Measurements from ENCODE around the gene COL1A2. TPM values are rescaled to one million over a fixed set of nuclear protein-coding genes. Genes with fewer than 3 reads are reported as not detected.

COL1A2 gene
- total RNA-seq, 1 experiment from 2014 or later, result 42.1 TPM

DNA sequence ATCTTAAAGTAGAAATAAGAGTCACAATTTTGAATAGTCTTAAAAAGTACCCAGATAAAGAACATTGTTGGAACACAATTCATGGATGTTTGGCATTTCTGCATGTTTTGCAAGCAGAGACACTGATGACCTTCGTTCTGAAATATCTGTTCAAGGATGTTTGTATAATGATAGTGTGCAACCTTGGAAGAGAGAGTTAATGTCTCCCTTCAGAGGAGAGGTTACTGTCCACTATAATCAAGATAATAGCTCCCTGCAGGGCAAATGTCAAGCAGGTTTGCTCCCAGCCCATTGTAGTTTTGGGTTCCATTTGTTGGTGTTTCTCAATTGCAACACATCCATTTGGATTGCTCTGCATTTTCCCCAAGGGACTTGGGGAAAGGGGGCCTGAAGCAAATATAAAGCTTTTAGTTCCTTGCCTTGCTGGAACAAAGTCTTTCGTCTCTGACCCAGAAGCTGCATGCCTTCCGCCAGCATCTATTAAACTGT lies 45.2 kb downstream of the COL1A2 start:
- no peak overlapping the region; a peak in 1 of 7 replicates for H3K27ac Mint-ChIP-seq
- Histone ChIP-seq H2AFZ (ENCODE audit: low read length) (no peak overlapping the region), H3K4me1 (ENCODE audit: insufficient read depth, low read length) (no peaks in the 10 kb centered on the region), H3K9ac (ENCODE audit: extremely low read depth, insufficient read length, low read length) (no peak overlapping the region), H3T11ph (ENCODE audit: low read length) (no peak overlapping the region), H3K4me2 (ENCODE audit: insufficient read depth, insufficient read length, low read length) (no peak overlapping the region), H2BK15ac (ENCODE audit: low read depth, low read length) (no peak overlapping the region), H3K27me3 (ENCODE audit: insufficient read depth, low read length) (no peaks in the 10 kb centered on the region), H3K14ac (ENCODE audit: insufficient read depth, low read length) (no peak overlapping the region), H3K23ac (ENCODE audit: insufficient read length, low read depth, low read length) (no peak overlapping the region), H2BK5ac (ENCODE audit: insufficient read length, low read length) (no peak overlapping the region), H3K27ac (ENCODE audit: insufficient read length, low read depth, low read length) (no peak overlapping the region), H3K79me2 (ENCODE audit: insufficient read depth, low read length) (no peaks in the 10 kb centered on the region), H4K8ac (replicated peaks; ENCODE audit: insufficient read length, low read depth, low read length) (no peak overlapping the region), H2AK5ac (ENCODE audit: insufficient read length, low read length) (no peak overlapping the region), H3K4ac (ENCODE audit: low read depth, low read length) (no peak overlapping the region), H2BK120ac (ENCODE audit: low read depth, low read length, poor library complexity, severe bottlenecking) (no peak overlapping the region), H3K79me1 (ENCODE audit: insufficient read depth, low read depth, low read length, poor library complexity, severe bottlenecking) (no peaks in the 10 kb centered on the region), H3K23me2 (ENCODE audit: insufficient read length, low read depth, low read length, poor library complexity, severe bottlenecking) (no peaks in the 10 kb centered on the region), H4K20me1 (ENCODE audit: control insufficient read depth, insufficient read depth, insufficient read length) (no peaks in the 10 kb centered on the region), H4K5ac (ENCODE audit: insufficient read length, low read depth, low read length) (no peak overlapping the region), H3K9me3 (ENCODE audit: control insufficient read depth, low read depth, low read length) (no peaks in the 10 kb centered on the region), H2BK20ac (ENCODE audit: low read depth, low read length, poor library complexity, severe bottlenecking) (no peak overlapping the region), H3K56ac (ENCODE audit: insufficient read length, low read depth, low read length) (no peak overlapping the region), H2BK12ac (ENCODE audit: insufficient read length, low read depth, low read length) (no peak overlapping the region), H4K91ac (ENCODE audit: insufficient read length, low read depth, low read length) (no peak overlapping the region), H3K18ac (ENCODE audit: insufficient read length, low read depth, low read length) (no peak overlapping the region)
- no peak overlapping the region for H3K4me3 Mint-ChIP-seq
- no peaks in the 10 kb centered on the region for H3K9me3 Mint-ChIP-seq
- WGBS (ENCODE audit: extremely low coverage, insufficient read length, low lambda C conversion rate), result no CpG with 5 or more reads among the region's 3 CpGs
- no peak for DNase-seq
- peaks cover 11 to 19% of the 10 kb centered on the region in 2 experiments for H3K4me1 Mint-ChIP-seq
- H3K36me3 Mint-ChIP-seq (ENCODE audit: insufficient read depth in 1 of 3, low read depth in 3 of 3), result no peaks in the 10 kb centered on the region
- TF ChIP-seq, protein P1, sequence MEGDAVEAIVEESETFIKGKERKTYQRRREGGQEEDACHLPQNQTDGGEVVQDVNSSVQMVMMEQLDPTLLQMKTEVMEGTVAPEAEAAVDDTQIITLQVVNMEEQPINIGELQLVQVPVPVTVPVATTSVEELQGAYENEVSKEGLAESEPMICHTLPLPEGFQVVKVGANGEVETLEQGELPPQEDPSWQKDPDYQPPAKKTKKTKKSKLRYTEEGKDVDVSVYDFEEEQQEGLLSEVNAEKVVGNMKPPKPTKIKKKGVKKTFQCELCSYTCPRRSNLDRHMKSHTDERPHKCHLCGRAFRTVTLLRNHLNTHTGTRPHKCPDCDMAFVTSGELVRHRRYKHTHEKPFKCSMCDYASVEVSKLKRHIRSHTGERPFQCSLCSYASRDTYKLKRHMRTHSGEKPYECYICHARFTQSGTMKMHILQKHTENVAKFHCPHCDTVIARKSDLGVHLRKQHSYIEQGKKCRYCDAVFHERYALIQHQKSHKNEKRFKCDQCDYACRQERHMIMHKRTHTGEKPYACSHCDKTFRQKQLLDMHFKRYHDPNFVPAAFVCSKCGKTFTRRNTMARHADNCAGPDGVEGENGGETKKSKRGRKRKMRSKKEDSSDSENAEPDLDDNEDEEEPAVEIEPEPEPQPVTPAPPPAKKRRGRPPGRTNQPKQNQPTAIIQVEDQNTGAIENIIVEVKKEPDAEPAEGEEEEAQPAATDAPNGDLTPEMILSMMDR (conservative IDR thresholded peaks at IDR 0.05), result no peak
- H3K27me3 Mint-ChIP-seq (ENCODE audit: low read depth), result no peaks in the 10 kb centered on the region

All from H9 (cell line).